AG09319 (cell line): ENCODE measurements around the gene MIEN1.
"Not testable (repeated sequence)": the region's sequence is repeated elsewhere in the genome, so short reads cannot be mapped to it uniquely, and the experiment has no call there.

Experiments used
- DNase-seq: peaks from one replicate; pipeline ENCODE4 v3.0.0-alpha.2; 2010; ENCODE audit warnings: low read depth; ENCODE audit errors: extremely low read depth
- CTCF ChIP-seq: IDR thresholded peaks from 2 replicates; pipeline ENCODE4 v1.5.1; 2011; ENCODE audit warnings: low read depth, mild to moderate bottlenecking, inconsistent platforms, low read length, moderate library complexity

The MIEN1 gene

DNA sequence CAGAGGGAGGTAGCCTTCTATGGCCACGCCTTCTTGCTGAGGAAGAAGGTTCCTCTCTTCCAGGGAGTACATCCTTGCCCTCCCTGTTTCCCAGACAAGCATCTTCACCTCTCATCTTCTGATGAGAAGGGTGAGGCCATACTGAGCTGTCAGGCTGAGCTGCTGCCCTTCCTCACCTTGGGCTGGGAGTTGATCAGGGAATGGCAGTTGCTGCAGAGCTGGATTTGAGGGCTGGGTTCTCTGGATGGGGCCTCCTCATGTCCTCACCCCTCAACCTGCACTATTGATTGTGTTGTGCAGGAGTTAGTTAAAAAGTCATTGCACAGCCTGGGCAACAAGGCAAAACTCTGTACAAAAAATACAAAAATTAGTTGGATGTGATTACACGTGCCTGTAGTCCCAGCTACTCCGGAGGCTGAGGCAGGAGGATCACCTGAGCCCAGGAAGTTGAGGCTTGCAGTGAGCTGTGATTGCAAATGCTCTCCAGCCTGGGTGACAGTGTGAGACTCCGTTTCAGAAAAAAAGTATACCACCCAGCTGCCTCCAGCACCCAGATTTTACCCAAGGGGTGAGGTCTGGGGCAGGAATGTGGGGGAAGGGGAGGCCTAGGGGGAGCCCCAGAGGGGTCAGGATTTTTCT, 28.4 kb downstream of the MIEN1 start:
- no peak for TF ChIP-seq CTCF
- DNase-seq: no peak

DNA sequence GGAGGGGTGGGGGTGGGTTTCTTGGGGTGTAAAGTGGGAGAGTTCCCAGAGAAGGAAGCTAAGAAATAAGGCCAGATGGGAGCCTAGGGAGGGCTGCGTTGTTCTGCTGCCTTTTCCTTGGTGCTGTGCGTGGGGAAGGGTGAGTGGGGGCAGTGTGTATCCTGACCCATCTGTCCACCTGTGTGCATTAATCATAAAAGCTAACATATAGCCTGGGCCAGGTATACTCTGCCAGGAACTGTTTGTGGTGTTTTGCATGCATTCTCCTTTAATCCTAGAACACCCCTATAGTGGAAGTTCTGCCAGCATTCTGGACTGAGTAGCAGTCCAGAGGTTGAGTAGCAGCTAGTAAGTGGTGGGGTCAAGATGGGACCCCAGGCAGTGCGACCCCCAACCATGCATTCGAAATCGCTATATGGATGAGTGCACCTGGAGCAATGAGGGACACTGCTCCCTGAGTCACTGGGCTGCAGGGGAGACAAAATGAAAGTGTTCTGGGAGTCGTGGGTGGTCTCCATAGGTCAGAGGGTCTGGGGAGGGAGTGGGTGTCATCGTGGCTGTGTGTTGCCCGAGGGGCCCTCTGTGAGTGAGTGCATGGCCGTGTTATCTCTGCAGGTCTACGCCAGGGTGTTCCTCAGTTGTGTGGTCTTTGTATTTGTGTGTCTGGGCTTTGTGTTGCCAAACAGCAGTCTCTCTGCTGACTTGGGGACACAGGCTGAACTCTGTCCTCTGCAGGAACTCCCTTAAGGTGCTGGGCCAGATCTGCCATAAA, 29.1 kb downstream of the MIEN1 start:
- no peak for TF ChIP-seq CTCF
- no peak for DNase-seq

DNA sequence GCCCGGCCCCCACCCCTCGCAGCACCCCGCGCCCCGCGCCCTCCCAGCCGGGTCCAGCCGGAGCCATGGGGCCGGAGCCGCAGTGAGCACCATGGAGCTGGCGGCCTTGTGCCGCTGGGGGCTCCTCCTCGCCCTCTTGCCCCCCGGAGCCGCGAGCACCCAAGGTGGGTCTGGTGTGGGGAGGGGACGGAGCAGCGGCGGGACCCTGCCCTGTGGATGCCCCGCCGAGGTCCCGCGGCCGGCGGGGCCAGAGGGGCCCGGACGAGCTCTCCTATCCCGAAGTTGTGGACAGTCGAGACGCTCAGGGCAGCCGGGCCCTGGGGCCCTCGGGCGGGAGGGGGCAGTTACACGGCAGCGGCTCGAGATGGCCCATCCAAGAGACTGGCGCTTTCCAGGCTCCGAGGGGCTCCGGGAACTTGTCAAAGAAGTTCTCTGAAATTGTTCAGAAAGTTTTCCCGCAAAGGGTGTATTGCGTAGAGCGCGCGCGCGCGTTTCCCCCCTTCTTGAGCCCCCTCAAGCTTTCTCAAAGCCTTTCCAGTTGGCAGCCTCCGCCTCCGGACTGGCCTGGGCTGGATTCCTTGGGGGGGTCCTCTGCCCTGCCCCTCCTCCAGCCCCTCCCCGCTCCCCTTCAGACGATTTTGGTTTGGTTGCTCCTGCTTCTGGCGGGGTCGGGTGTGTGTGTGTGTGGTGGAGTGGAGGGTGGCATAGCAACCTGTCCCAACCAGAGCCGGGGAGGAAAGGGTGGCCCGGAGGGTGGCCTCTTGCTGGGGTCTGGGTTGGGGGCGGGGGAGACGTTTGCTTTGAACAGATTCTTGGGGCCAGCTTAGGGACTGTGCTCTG, 30.0 kb downstream of the MIEN1 start:
- no peak for DNase-seq
- no peak for TF ChIP-seq CTCF

- peak; percentile 40 for DNase-seq
- TF ChIP-seq CTCF: no peak
Measured at GRCh38 chr17:39699818-39700147, 30.5 kb downstream of the MIEN1 start, which contains the start of gene ERBB2. Gene ERBB2, plus strand, starts transcription at chr17:39700064. Its CDS starts 175 bp downstream, at chr17:39700239.

DNA sequence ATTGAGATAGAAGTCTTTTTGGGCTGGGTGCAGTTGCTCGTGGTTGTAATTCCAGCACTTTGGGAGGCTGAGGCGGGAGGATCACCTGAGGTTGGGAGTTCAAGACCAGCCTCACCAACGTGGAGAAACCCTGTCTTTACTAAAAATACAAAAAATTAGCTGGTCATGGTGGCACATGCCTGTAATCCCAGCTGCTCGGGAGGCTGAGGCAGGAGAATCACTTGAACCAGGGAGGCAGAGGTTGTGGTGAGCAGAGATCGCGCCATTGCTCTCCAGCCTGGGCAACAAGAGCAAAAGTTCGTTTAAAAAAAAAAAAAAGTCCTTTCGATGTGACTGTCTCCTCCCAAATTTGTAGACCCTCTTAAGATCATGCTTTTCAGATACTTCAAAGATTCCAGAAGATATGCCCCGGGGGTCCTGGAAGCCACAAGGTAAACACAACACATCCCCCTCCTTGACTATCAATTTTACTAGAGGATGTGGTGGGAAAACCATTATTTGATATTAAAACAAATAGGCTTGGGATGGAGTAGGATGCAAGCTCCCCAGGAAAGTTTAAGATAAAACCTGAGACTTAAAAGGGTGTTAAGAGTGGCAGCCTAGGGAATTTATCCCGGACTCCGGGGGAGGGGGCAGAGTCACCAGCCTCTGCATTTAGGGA, 31.0 kb downstream of the MIEN1 start:
- DNase-seq: not testable (repeated sequence)

DNA sequence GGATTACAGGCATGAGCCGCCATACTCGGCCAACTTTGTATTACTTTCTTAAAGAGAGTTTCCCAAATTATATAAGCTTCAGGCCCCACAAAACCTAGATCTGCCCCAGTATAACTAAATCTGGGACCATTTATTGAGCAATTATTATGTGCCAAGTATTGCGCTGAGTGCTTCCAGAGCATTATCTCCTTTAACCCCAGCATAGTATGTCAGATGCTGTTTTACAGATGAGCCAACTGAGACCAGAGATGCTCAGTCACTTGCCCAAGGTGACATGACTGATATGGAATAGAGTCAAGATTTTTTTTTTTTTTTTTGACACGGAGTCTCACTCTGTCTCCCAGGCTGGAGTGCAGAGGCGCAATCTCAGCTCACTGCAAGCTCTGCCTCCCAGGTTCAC, 32.4 kb downstream of the MIEN1 start:
- no peak for DNase-seq
- no peak for TF ChIP-seq CTCF

DNA sequence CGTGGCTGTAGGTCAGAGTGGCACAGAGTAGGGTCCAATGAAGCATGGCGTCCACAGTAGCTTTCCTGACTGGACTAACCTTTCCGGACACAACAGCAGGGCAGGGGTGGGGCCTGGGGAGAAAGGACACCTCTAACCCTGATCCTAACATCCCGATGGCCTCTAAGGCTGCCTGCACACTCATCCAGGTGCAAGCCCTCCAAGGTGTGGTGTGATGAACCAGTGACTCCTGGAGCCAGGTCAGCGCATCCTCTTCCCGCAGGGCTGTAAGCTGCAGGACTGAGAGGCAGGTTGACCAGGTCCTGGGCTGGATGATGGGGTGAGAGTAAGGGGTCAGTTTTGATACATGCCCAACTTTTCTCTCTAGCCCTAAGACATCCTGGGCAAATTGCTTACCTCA, 33.6 kb downstream of the MIEN1 start:
- TF ChIP-seq CTCF: no peak
- DNase-seq: no peak
